CD4-positive, alpha-beta memory T cell (primary cell): Measurements from ENCODE around the gene ASIC4. TPM values are rescaled to one million over a fixed set of nuclear protein-coding genes. Genes with fewer than 3 reads are reported as not detected.

Source experiments
- CTCF ChIA-PET: fragments of 350-600 bp; sonication (Branson Sonifier 250); formaldehyde crosslinking; loops from one replicate; lab custom pipeline; 2021; ENCODE audit warnings: inconsistent platforms; ENCODE audit not compliant: partially characterized antibody; lab: Charles Lee
- POLR2A ChIA-PET: fragments of 350-600 bp; sonication (Branson Sonifier 250); formaldehyde crosslinking; loops from one replicate; lab custom pipeline; 2021; ENCODE audit not compliant: partially characterized antibody; lab: Charles Lee
- DNase-seq, 5 donors: peaks; one replicate each; pipeline versions ENCODE4 v3.0.0 to v3.0.0-alpha.2; 2020 to 2022; ENCODE audit warnings: mixed read lengths in 1 of 5
- H3K27ac ChIP-seq: one replicate; pipeline ENCODE4 v1.7.0; 2013; ENCODE audit warnings: low read depth, low read length
- H3K27me3 ChIP-seq: 2 replicates; pipeline ENCODE4 v1.7.0; 2013; ENCODE audit warnings: mild to moderate bottlenecking, low read length, moderate library complexity; ENCODE audit not compliant: insufficient read depth
- H3K36me3 ChIP-seq: 2 replicates; pipeline ENCODE4 v1.7.0; 2013; ENCODE audit warnings: mild to moderate bottlenecking, low read length, moderate library complexity; ENCODE audit not compliant: insufficient read depth
- H3K4me1 ChIP-seq: 2 replicates; pipeline ENCODE4 v1.7.0; 2013; ENCODE audit warnings: mild to moderate bottlenecking, low read length, moderate library complexity; ENCODE audit not compliant: insufficient read depth
- H3K4me3 ChIP-seq, 2 donors: one replicate each; pipeline ENCODE4 v1.7.0; 2013; ENCODE audit warnings: low read length in 2 of 2, mild to moderate bottlenecking in 1 of 2
- H3K9me3 ChIP-seq, 2 donors: one replicate each; pipeline ENCODE4 v1.7.0; 2013; ENCODE audit warnings: low read length in 2 of 2, control low read depth in 1 of 2; ENCODE audit not compliant: control insufficient read depth in 1 of 2
- H3K27ac Mint-ChIP-seq, 7 donors: one replicate each; pipeline ENCODE4 v1.8.0; 2020 to 2021; ENCODE audit warnings: mixed read lengths in 7 of 7, mild to moderate bottlenecking in 6 of 7, inconsistent platforms in 3 of 7, moderate library complexity in 3 of 7
- H3K27me3 Mint-ChIP-seq, 2 donors: one replicate each; pipeline ENCODE4 v1.8.0; 2020 to 2021; ENCODE audit warnings: mixed read lengths in 2 of 2
- H3K36me3 Mint-ChIP-seq, 2 donors: one replicate each; pipeline ENCODE4 v1.8.0; 2020 to 2021; ENCODE audit warnings: mixed read lengths in 2 of 2, inconsistent platforms in 1 of 2, mild to moderate bottlenecking in 1 of 2
- H3K4me1 Mint-ChIP-seq, 4 donors: one replicate each; pipeline ENCODE4 v1.8.0; 2020 to 2021; ENCODE audit warnings: mixed read lengths in 4 of 4, mild to moderate bottlenecking in 1 of 4
- H3K4me3 Mint-ChIP-seq, 8 donors: one replicate each; pipeline ENCODE4 v1.8.0; 2020 to 2021; ENCODE audit warnings: mixed read lengths in 8 of 8, mild to moderate bottlenecking in 7 of 8, moderate library complexity in 6 of 8, inconsistent platforms in 3 of 8
- H3K9me3 Mint-ChIP-seq, 8 donors: one replicate each; pipeline ENCODE4 v1.8.0; 2020 to 2021; ENCODE audit warnings: mixed read lengths in 8 of 8, mild to moderate bottlenecking in 5 of 8, inconsistent platforms in 3 of 8, moderate library complexity in 1 of 8
- intact Hi-C: fragments of 100-400 bp; cut with micrococcal nuclease; formaldehyde crosslinking; loops from one replicate; pipeline ENCODE4 v1.15.1; 2023
- polyA plus RNA-seq, 2 donors: library from polyadenylated mRNA; unstranded; fragments of 300-500 nt; fragmentation: Illumina TruSeq; gene quantifications; one replicate each; pipeline ENCODE4 v1.2.3, GENCODE V29; 2021
- total RNA-seq, 2 experiments: library from RNA; stranded (reverse); gene quantifications; one replicate each; pipeline ENCODE4 v1.2.3, GENCODE V29; 2021

Gene ASIC4
- total and polyA plus RNA-seq, 4 experiments from 2014 or later = 0.09 to 0.22 TPM; not detected in 2

DNA sequence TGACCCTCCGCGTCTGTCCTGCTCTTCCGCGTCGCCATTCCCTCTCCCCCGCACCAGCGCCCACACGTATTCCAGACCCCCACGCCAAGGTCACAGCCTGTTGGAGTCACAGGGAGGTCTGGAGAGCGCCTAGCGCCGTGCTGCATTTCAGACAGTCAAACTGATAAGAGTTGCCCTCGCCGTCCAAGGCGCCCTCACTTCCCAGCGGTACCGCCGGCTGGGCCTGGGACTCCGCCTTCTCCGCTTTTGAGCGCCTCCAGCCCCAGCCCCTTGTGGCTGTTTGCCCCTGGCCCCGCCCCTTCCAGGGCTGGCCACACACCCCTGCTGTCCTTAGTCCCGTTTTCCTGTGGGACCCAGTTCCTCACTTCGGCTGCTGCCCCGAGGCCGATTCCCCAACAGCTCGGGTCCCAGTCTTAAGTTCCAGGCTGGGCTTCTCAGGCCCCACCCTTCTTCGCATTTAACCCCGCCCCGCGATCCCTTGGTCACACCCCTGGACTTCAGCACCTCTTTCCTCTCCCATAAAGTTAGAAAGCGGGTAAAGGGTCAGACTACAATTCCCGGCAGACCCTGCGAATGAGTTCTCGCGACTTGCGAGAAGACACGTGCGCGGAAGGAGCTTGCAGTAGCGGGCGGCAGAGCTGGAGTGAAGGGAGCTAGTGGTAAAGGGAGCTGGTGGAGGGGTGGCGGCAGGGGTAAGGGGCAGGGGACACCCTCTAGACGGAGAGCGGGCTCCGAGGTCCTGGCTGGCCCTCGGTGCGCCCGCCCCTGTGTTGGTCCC is 15.8 kb upstream of the ASIC4 start, which contains the start of gene GMPPA:
Gene GMPPA (plus strand): TSS at position 612 of the 778 bp plus-strand sequence. CDS start 1,085 bp downstream, outside the sequence.
- Histone ChIP-seq H3K27ac (peak within 1 kb of the TSS; percentile 53), H3K9me3 (no peaks in the 10 kb centered on the region), H3K36me3 (no peaks in the 10 kb centered on the region), H3K4me3 (peak within 1 kb of the TSS; percentile 62 to 70), H3K27me3 (peaks cover 33% of the 10 kb centered on the region), H3K4me1 (peaks cover 37% of the 10 kb centered on the region)
- peaks cover 31 to 34% of the 10 kb centered on the region in 2 donors for H3K27me3 Mint-ChIP-seq
- no peaks in the 10 kb centered on the region for H3K9me3 Mint-ChIP-seq
- ChIA-PET CTCF (interaction anchor here (0.6 to 8.2 kb wide), 16 partner anchors 9 to 533 kb away, joined by 3 to 160 read pairs (median 6); partner anchors contain the start of genes DNPEP and STK11IP), POLR2A (interaction anchor here (0.6 to 3.0 kb wide), 7 partner anchors 11 to 839 kb away, joined by 3 to 27 read pairs (median 4); partner anchors contain the start of genes BCS1L, CHPF, DNPEP and STK11IP)
- intact Hi-C loops = loop anchor here (1.0 to 5.0 kb wide), 4 partner anchors 45 to 144 kb away; partner anchors contain the start of gene CHPF
- H3K4me1 Mint-ChIP-seq = peaks cover 22 to 39% (median 31%) of the 10 kb centered on the region in 4 donors
- DNase-seq = peak; percentile 91 to 97 (median 92)
- peaks cover 8 to 17% of the 10 kb centered on the region in 2 donors for H3K36me3 Mint-ChIP-seq
- peak within 1 kb of the TSS; percentile 92 to 100 (median 99) for H3K4me3 Mint-ChIP-seq
- peak within 1 kb of the TSS; percentile 60 to 99 (median 94) for H3K27ac Mint-ChIP-seq

DNA sequence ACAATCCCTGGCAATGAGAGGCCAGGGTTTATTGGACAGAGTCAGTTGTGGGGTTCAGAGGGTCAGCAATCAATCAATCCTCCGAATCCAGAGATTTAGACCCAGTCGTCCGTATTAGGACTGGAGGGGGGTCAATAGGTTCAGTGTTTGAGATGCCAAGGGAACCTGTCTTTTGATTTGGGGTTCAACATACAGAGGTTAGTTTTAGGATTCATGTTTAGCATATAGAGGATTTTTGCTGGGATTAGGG is 15.3 kb upstream of the ASIC4 start:
- ChIA-PET CTCF (interaction anchor here (0.7 to 8.2 kb wide), 14 partner anchors 9 to 110 kb away, joined by 3 to 160 read pairs (median 6); partner anchors contain the start of genes CHPF and DNPEP), POLR2A (interaction anchor here (0.6 to 3.0 kb wide), 7 partner anchors 11 to 839 kb away, joined by 3 to 27 read pairs (median 4); partner anchors contain the start of genes BCS1L, CHPF, DNPEP and STK11IP)
- peaks cover 33% of the 10 kb centered on the region for H3K27me3 ChIP-seq
- peak overlapping the region; percentile 92 to 100 (median 99) for H3K4me3 Mint-ChIP-seq
- no peak for DNase-seq
- H3K36me3 Mint-ChIP-seq = peaks cover 13 to 22% of the 10 kb centered on the region in 2 donors
- no peaks in the 10 kb centered on the region for H3K9me3 Mint-ChIP-seq
- H3K4me1 ChIP-seq = peaks cover 37% of the 10 kb centered on the region
- peak overlapping the region; percentile 60 to 99 (median 94) for H3K27ac Mint-ChIP-seq
- intact Hi-C loops = loop anchor here (5.0 kb wide), 1 partner anchor 143 kb away; no protein-coding TSS in a partner anchor
- H3K4me3 ChIP-seq = peak overlapping the region; percentile 62 to 70
- no peaks in the 10 kb centered on the region for H3K36me3 ChIP-seq
- H3K27ac ChIP-seq = peak overlapping the region; percentile 53
- no peaks in the 10 kb centered on the region for H3K9me3 ChIP-seq
- H3K4me1 Mint-ChIP-seq = peaks cover 22 to 39% (median 31%) of the 10 kb centered on the region in 4 donors
- H3K27me3 Mint-ChIP-seq = peaks cover 29% of the 10 kb centered on the region in 2 donors

DNA sequence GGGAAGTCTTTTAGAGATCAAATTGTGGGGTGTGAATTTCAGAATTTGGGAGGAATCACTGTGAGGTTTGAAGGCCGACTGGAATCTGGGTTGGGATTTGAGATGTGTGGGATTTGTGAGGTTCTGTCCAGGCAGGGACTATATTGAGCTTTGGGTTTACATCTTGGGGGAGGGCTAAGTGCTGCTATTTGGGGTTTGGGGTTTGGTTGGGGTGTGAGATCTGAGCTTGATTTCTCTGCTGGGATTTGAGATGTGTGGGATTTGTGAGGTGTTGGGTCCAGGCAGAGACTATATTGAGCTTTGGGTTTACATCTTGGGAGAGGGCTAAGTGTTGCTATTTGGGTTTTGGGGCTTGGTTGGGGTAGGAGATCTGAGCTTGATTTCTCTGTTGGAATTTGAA is 14.7 kb upstream of the ASIC4 start:
- H3K9me3 ChIP-seq = no peaks in the 10 kb centered on the region
- CTCF ChIA-PET = interaction anchor here (1.0 to 8.2 kb wide), 11 partner anchors 9 to 111 kb away, joined by 3 to 160 read pairs (median 6); partner anchors contain the start of genes CHPF and DNPEP

DNA sequence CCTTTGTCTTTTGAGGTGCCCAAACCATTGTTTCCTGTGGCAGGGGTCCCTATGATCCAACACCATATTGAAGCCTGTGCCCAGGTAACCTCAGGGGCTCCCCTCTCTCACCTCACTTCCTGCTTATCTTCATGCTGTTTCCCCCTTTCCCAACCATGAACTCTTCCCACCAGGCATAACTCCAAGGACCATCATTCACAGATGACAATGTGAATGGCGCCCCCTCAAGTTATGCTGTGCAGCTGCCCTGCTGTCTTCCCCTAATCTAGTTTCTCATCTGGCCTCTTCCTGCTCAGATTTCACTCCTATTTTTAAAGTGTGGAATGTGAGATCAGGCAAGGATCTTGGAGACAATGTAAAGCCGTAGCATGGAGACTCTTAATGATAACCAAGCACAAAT is 14.1 kb upstream of the ASIC4 start:
- Mint-ChIP-seq H3K4me3 (peak overlapping the region; percentile 49 to 99 (median 94)), H3K36me3 (peaks cover 25 to 34% of the 10 kb centered on the region in 2 donors), H3K27ac (peak overlapping the region in 4 of 7 donors; percentile 6 to 87 (median 72)), H3K9me3 (no peaks in the 10 kb centered on the region), H3K27me3 (peaks cover 18 to 19% of the 10 kb centered on the region in 2 donors), H3K4me1 (peaks cover 22 to 39% (median 31%) of the 10 kb centered on the region in 4 donors)
- Histone ChIP-seq H3K36me3 (peaks cover 5% of the 10 kb centered on the region), H3K4me3 (no peak overlapping the region), H3K9me3 (no peaks in the 10 kb centered on the region), H3K4me1 (peaks cover 37% of the 10 kb centered on the region), H3K27ac (no peak overlapping the region), H3K27me3 (peaks cover 24% of the 10 kb centered on the region)
- ChIA-PET CTCF (interaction anchor here (1.0 to 8.2 kb wide), 7 partner anchors 9 to 111 kb away, joined by 3 to 160 read pairs (median 9); partner anchors contain the start of genes CHPF and DNPEP), POLR2A (no interaction called here)
- DNase-seq = no peak
- intact Hi-C loops = no loop called here

More for the DNA sequence above, 14.7 kb upstream of the ASIC4 start:
- Histone ChIP-seq H3K27ac (no peak overlapping the region), H3K27me3 (peaks cover 30% of the 10 kb centered on the region), H3K4me3 (no peak overlapping the region), H3K4me1 (peaks cover 37% of the 10 kb centered on the region), H3K36me3 (peaks cover under 1% of the 10 kb centered on the region)
- peak in 1 of 5 donors; percentile 17 for DNase-seq
- Mint-ChIP-seq H3K9me3 (no peaks in the 10 kb centered on the region), H3K36me3 (peaks cover 19 to 28% of the 10 kb centered on the region in 2 donors), H3K27ac (peak overlapping the region in 4 of 7 donors; percentile 53 to 92 (median 80)), H3K27me3 (peaks cover 23% of the 10 kb centered on the region in 2 donors), H3K4me3 (peak overlapping the region; percentile 92 to 100 (median 99)), H3K4me1 (peaks cover 22 to 39% (median 31%) of the 10 kb centered on the region in 4 donors)
- intact Hi-C loops = loop anchor here (5.0 kb wide), 1 partner anchor 143 kb away; no protein-coding TSS in a partner anchor
- POLR2A ChIA-PET = no interaction called here

DNA sequence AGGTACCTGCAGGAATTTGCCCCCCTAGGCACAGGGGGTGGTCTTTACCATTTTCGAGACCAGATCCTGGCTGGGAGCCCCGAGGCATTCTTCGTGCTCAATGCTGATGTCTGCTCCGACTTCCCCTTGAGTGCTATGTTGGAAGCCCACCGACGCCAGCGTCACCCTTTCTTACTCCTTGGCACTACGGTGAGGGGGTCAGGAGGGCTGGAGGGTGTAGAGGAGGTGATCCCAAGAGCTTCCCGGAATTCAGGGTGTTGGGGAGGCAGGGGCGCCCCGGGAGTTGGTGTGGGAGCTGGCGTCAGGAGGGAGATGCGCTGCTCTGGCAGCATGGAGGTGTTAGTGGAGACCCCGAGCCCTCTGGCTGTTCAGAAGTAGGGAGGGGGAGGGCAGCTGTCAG is 12.4 kb upstream of the ASIC4 start:
- Histone ChIP-seq H3K27ac (no peak overlapping the region), H3K27me3 (peaks cover 9% of the 10 kb centered on the region), H3K4me1 (peaks cover 25% of the 10 kb centered on the region), H3K4me3 (no peak overlapping the region), H3K9me3 (no peaks in the 10 kb centered on the region), H3K36me3 (peaks cover 5% of the 10 kb centered on the region)
- Mint-ChIP-seq H3K27ac (no peak overlapping the region), H3K27me3 (peaks cover 8 to 10% of the 10 kb centered on the region in 2 donors), H3K4me1 (peaks cover 17 to 33% (median 27%) of the 10 kb centered on the region in 4 donors), H3K36me3 (peaks cover 40 to 44% of the 10 kb centered on the region in 2 donors), H3K4me3 (no peak overlapping the region), H3K9me3 (no peaks in the 10 kb centered on the region)
- DNase-seq = no peak
- POLR2A ChIA-PET = no interaction called here
- intact Hi-C loops = no loop called here
- CTCF ChIA-PET = no interaction called here

DNA sequence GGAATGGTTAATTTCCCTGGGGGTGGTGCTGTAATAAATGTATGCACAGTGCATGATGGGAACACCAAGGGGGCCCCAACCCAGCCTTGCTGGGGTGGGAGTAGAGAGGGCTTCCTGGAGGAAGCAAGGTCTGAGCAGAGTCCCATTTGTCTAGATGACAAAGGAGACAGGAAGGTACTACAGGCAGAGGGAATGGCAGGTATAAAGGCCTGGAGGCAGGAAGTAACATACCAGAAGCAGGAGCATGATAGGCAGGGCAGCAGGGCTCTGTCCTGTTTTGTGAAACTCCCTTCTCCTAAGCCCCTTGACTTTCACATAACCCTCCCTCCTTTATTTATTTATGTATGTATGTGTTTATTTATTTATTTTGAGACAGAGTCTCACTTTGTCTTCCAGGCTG is 11.7 kb upstream of the ASIC4 start:
- CTCF ChIA-PET = interaction anchor here (1.3 kb wide), 1 partner anchor 29 kb away, joined by 3 read pairs; no protein-coding TSS in a partner anchor
- H3K27ac Mint-ChIP-seq = no peak overlapping the region
- intact Hi-C loops = no loop called here
- no peak overlapping the region for H3K4me3 Mint-ChIP-seq
- H3K4me3 ChIP-seq = no peak overlapping the region
- no peak overlapping the region for H3K27ac ChIP-seq
- peaks cover 45 to 49% of the 10 kb centered on the region in 2 donors for H3K36me3 Mint-ChIP-seq
- H3K36me3 ChIP-seq = peaks cover 5% of the 10 kb centered on the region
- H3K9me3 Mint-ChIP-seq = no peaks in the 10 kb centered on the region
- POLR2A ChIA-PET = no interaction called here
- H3K4me1 Mint-ChIP-seq = peaks cover 15 to 28% (median 23%) of the 10 kb centered on the region in 4 donors
- peaks cover 18% of the 10 kb centered on the region for H3K4me1 ChIP-seq
- no peak for DNase-seq
- H3K27me3 ChIP-seq = peaks cover 1% of the 10 kb centered on the region
- H3K9me3 ChIP-seq = no peaks in the 10 kb centered on the region
- peaks cover 2 to 5% of the 10 kb centered on the region in 2 donors for H3K27me3 Mint-ChIP-seq
